GM12865 (cell line): Measurements from ENCODE around the gene SLC25A36.

Source experiments
- DNase-seq: peaks from one replicate; pipeline ENCODE4 v3.0.0; 2010; ENCODE audit warnings: low read depth
- H3K4me3 ChIP-seq: 2 replicates; pipeline ENCODE4 v1.5.1; 2011; ENCODE audit warnings: mild to moderate bottlenecking, low read depth, low read length, control low read depth
- TF ChIP-seq, protein P1 (sequence below): IDR thresholded peaks from 2 replicates; pipeline ENCODE4 v1.5.1; 2011; ENCODE audit warnings: low read length, control low read depth, low read depth, inconsistent platforms; ENCODE audit not compliant: insufficient read depth; ENCODE audit errors: missing control alignments

The SLC25A36 gene

DNA sequence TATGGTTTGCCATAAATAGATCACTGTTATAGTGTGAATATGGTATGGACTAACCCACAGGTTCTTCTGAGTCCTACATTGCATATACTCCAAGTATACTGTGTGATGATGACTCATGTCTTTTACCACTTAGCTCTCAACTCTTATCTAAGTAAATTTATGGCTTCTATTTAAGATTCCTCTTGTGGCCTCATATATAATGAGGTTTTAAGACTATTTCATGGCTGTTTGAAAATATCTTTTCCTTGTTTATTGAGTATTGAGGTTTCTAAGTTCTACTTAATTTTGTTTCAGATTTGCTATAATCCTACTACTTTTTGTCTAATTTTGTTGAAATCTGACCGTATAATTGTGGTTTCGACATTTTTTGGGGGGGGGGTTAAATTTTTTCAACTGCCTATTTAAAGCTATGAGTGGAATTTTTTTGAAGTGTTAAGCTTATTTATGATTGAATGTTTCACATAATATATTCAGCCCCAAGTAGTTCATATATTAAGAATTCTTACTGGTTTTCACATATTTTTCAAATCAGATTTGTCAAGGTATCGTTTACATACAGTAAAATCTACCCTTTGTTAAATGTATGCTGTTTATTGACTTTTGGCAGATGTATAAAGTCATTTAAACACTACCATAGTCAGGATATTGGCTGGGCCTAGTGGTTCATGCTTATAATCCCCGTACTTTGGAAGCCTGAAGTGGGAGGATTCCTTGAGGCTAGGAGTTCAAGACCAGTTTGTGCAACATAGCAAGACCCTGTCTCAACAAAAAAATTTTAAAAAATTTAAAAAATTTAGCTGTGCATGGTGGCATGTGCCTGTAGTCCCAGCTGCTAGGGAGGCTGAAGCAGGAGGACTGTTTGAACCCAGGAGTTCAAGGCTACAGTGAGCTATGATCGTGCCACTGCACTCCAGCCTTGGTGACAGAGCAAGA is 11.7 kb downstream of the SLC25A36 start:
- TF ChIP-seq, protein P1, sequence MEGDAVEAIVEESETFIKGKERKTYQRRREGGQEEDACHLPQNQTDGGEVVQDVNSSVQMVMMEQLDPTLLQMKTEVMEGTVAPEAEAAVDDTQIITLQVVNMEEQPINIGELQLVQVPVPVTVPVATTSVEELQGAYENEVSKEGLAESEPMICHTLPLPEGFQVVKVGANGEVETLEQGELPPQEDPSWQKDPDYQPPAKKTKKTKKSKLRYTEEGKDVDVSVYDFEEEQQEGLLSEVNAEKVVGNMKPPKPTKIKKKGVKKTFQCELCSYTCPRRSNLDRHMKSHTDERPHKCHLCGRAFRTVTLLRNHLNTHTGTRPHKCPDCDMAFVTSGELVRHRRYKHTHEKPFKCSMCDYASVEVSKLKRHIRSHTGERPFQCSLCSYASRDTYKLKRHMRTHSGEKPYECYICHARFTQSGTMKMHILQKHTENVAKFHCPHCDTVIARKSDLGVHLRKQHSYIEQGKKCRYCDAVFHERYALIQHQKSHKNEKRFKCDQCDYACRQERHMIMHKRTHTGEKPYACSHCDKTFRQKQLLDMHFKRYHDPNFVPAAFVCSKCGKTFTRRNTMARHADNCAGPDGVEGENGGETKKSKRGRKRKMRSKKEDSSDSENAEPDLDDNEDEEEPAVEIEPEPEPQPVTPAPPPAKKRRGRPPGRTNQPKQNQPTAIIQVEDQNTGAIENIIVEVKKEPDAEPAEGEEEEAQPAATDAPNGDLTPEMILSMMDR = no peak
- no peak for DNase-seq
- H3K4me3 ChIP-seq = no peak overlapping the region

DNA sequence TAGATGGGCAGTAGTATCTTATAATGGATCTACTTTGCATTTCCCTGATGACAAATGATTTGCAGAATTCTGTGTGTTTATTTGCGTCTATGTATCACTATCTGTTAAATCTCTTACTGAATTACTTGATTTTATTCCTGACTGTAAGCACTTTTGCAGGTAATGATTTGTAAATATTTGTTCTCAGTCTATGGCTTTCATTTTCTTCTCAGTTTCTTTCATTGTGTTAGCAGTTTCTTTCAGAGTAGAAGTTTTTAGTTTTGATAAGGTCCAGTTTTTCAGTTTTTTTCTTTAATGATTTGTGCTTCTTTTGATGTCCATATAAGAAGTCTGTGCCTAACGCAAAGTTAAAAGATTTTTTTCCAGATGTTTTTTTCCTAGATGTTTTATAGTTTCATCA is 12.9 kb downstream of the SLC25A36 start:
- no peak for DNase-seq
- TF ChIP-seq, protein P1 = no peak
- no peak overlapping the region for H3K4me3 ChIP-seq

DNA sequence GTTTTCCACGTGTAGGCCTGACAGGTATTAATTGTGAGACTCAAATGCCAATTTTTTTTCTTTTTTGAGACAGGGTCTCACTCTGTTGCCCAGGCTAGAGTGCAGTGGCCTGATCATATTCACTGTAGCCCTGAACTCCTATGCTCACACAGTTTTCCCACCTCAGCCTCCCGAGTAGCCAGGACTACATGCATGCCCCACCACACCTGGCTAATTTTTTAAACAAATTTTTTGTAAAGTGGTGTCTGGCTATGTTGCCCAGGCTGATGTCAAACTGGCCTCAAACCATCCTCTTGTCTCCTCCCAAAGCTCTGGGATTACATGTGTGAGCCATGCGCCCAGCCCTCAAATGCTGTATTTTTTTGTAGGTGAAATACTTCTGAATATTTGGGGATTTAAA is 14.0 kb downstream of the SLC25A36 start:
- no peak for DNase-seq
- H3K4me3 ChIP-seq = no peak overlapping the region
- TF ChIP-seq, protein P1 = no peak

DNA sequence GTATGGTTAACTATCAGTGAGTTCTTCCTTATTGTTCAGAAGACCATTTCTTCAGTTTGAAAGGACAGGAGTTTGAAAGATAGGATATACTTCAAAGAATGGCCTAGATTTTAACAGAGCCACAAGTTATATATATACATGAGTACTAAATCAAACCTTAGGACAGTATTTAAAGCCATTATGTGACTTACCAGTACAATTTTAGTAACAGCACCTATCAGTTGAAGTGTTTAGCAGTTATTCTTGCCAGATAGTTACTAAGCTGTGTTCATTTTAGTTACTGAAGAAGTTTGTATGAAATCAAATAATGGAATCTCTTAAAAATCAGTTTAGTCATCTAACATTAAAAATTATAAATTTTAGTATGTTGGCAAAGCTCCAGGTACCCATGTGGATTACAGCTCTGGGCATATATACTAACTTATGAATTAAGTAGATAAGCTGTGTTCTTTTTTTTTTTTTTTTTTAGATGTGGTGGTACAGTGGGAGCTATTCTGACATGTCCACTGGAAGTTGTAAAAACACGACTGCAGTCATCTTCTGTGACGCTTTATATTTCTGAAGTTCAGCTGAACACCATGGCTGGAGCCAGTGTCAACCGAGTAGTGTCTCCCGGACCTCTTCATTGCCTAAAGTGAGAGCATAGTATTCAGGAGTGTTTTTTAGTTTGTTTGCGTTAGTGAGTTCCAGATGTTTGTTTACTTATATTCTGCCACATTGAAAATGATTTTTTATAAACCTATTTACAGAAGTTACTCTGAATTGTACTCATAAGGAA is 14.6 kb downstream of the SLC25A36 start:
- TF ChIP-seq, protein P1 = no peak
- DNase-seq = no peak
- H3K4me3 ChIP-seq = no peak overlapping the region

DNA sequence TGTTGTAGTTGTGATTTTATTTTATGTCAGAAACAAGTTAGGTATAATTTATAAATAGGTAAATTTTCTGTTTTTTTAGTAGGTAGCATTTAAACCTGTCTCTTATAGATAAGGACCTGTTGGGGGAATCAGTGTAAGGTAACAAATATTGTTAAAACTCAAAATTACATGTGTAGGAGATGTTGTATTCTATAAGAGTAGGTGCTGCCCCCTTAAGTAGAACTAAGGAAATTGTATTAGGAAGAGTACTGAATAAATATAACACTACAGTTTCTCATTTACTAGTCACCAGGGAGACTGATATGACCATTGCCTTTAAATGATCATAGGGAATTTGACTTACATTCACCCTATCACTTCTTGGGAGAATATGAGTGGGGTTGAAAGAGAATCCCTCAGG is 31.2 kb downstream of the SLC25A36 start:
- TF ChIP-seq, protein P1 = peak; percentile 17
- DNase-seq = no peak

DNA sequence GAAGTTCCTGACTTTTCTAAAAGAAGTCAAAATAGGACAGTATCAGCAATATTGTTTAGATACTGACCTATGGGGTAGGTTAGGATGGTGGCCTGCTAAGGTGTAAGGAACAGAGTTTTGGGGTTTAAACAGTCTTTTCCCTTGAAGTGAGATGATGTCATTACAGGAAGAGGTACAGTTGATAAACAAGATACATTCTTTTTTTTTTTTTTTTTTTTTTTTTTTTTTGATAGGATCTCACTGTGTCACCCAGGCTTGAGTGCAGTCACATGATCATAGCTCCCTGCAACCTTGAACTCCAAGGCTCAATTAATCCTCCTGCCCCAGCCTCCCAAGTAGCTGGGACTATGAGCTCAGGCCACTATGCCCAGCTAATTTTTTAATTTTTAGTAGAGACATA is 33.3 kb downstream of the SLC25A36 start:
- no peak overlapping the region for H3K4me3 ChIP-seq
- no peak for DNase-seq
- TF ChIP-seq, protein P1 = no peak

More for the DNA sequence above, 31.2 kb downstream of the SLC25A36 start:
- no peak overlapping the region for H3K4me3 ChIP-seq
